Choroid plexus epithelial cell (primary cell): ENCODE data around the gene CHST12.
"Not testable (repeated sequence)": the region's sequence is repeated elsewhere in the genome, so short reads cannot be mapped to it uniquely, and the experiment has no call there.

Source experiments
- DNase-seq: peaks from one replicate; pipeline ENCODE4 v3.0.0-alpha.2; 2010; ENCODE audit warnings: low read depth
- H3K4me3 ChIP-seq: 2 replicates; pipeline ENCODE4 v1.5.1; 2011; ENCODE audit warnings: low read depth, mild to moderate bottlenecking, control low read depth, low read length, moderate library complexity
- TF ChIP-seq, protein P1 (sequence below): conservative IDR thresholded peaks from 2 replicates; pipeline ENCODE4 v1.5.1; 2011; ENCODE audit warnings: low read depth, mild to moderate bottlenecking, control low read depth, inconsistent platforms, low read length, moderate library complexity

The CHST12 gene

GRCh38 chr7:2452074-2452507 is 48.7 kb downstream of the CHST12 start:
- TF ChIP-seq, protein P1, sequence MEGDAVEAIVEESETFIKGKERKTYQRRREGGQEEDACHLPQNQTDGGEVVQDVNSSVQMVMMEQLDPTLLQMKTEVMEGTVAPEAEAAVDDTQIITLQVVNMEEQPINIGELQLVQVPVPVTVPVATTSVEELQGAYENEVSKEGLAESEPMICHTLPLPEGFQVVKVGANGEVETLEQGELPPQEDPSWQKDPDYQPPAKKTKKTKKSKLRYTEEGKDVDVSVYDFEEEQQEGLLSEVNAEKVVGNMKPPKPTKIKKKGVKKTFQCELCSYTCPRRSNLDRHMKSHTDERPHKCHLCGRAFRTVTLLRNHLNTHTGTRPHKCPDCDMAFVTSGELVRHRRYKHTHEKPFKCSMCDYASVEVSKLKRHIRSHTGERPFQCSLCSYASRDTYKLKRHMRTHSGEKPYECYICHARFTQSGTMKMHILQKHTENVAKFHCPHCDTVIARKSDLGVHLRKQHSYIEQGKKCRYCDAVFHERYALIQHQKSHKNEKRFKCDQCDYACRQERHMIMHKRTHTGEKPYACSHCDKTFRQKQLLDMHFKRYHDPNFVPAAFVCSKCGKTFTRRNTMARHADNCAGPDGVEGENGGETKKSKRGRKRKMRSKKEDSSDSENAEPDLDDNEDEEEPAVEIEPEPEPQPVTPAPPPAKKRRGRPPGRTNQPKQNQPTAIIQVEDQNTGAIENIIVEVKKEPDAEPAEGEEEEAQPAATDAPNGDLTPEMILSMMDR = no peak
- DNase-seq = no peak
- H3K4me3 ChIP-seq = no peak overlapping the region

DNA sequence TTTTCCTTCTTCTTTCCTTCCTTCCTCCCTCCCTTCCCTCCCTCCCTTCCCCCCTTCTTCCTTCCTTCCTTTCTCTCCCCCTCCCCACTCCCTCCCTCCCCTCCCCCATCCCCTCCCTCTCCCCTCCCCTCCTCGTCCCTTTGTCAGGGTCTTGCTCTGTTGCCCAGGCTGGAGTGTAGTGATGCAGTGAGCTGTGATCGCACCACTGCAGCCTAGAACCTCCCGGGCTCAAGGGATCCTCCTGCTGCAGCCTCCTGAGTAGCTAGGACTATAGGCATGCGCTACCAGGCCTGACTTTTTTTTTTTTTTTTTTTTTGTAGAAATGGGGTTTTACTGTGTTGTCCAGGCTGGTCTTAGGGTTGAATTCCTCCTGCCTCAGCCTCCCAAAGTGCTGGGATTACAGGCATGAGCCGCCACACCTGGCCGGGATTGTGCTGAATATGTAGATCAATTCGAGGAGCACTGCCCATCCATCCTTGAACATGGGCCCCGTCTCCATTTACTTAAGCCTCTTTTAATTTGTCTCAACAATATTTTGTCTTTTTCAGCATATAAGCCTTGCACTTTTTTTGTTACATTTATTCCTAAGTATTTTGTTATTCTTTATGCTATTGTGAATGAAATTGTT is 49.3 kb downstream of the CHST12 start:
- no peak overlapping the region for H3K4me3 ChIP-seq
- no peak for DNase-seq
- TF ChIP-seq, protein P1 = no peak

- DNase-seq, H3K4me3 ChIP-seq: not testable (repeated sequence)
Observed at GRCh38 chr7:2453849-2454248, 50.4 kb downstream of the CHST12 start.

GRCh38 chr7:2459674-2460073 is 56.3 kb downstream of the CHST12 start:
- TF ChIP-seq, protein P1 = no peak
- no peak overlapping the region for H3K4me3 ChIP-seq
- DNase-seq = no peak

- DNase-seq = no peak
- no peak overlapping the region for H3K4me3 ChIP-seq
- TF ChIP-seq, protein P1 = no peak
Observed at GRCh38 chr7:2460188-2460587, 56.8 kb downstream of the CHST12 start.

DNA sequence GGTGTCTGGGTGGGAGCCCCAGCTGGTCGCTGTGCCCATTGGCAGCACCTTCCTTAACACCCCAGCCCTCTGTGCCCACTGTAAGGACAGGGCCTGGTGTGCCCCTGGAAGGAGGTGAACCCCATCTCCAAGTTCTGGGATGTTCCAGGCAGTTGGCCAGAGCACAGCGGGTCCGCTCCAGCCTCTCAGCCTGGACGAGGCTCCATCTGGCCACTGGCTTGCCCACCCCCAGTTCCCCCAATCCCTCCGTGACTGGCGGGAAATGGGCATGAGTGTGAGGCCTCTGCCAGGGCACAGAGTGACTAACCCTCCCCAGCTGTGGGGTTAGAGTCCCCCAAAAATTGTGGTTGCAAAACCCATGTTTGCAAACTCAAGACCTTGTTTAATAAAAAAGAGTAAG is 57.2 kb downstream of the CHST12 start:
- H3K4me3 ChIP-seq = no peak overlapping the region
- DNase-seq = no peak
- TF ChIP-seq, protein P1 = no peak

- no peak for DNase-seq
- TF ChIP-seq, protein P1 = no peak
- no peak overlapping the region for H3K4me3 ChIP-seq
Observed at GRCh38 chr7:2461268-2462026, 58.0 kb downstream of the CHST12 start.
